CD4-positive, CD25-positive, alpha-beta regulatory T cell (primary cell): ENCODE results near the gene CYP39A1. TPM values are rescaled to one million over a fixed set of nuclear protein-coding genes. Genes with fewer than 3 reads are reported as not detected.
A peak's percentile ranks its signal among the peaks of the same experiment; 100 is the strongest.
"Not testable (repeated sequence)": the region's sequence is repeated elsewhere in the genome, so short reads cannot be mapped to it uniquely, and the experiment has no call there.

ENCODE experiments used
- ATAC-seq, 2 donors: fragments of 150-1000 bp; cut with Tn5 transposase; one replicate each; pipeline ENCODE4 v1.10.0; 2021; ENCODE audit warnings: low read depth in 2 of 2, moderate number of reproducible peaks in 2 of 2, moderate library complexity in 1 of 2
- DNase-seq, 3 donors: peaks; one replicate each; pipeline versions ENCODE4 v3.0.0 to v3.0.0-alpha.2; 2012 to 2022; ENCODE audit warnings: mixed read lengths in 1 of 3
- H3K27ac ChIP-seq: one replicate; pipeline ENCODE4 v1.7.0; 2013; ENCODE audit warnings: mild to moderate bottlenecking, low read length; ENCODE audit not compliant: insufficient read depth, poor library complexity, severe bottlenecking
- H3K27me3 ChIP-seq: one replicate; pipeline ENCODE4 v1.7.0; 2013; ENCODE audit warnings: low read length; ENCODE audit not compliant: control insufficient read depth, insufficient read depth
- H3K36me3 ChIP-seq: one replicate; pipeline ENCODE4 v1.7.0; 2013; ENCODE audit warnings: mild to moderate bottlenecking, low read length, moderate library complexity; ENCODE audit not compliant: control insufficient read depth, insufficient read depth
- H3K4me1 ChIP-seq: 2 replicates; pipeline ENCODE4 v1.7.0; 2013; ENCODE audit warnings: mild to moderate bottlenecking, low read length; ENCODE audit not compliant: insufficient read depth, control insufficient read depth, poor library complexity, severe bottlenecking
- H3K4me3 ChIP-seq: one replicate; pipeline ENCODE4 v1.7.0; 2013; ENCODE audit warnings: low read depth, mild to moderate bottlenecking, low read length, moderate library complexity
- H3K9me3 ChIP-seq, 2 experiments: 1 replicate in 1 of 2; 2 replicates in 1 of 2; pipeline ENCODE4 v1.7.0; 2013; ENCODE audit warnings: low read length in 2 of 2, mild to moderate bottlenecking in 1 of 2, moderate library complexity in 1 of 2; ENCODE audit not compliant: control insufficient read depth in 2 of 2
- H3K27ac Mint-ChIP-seq, 3 donors: one replicate each; pipeline ENCODE4 v1.8.0; 2020 to 2022; ENCODE audit warnings: mild to moderate bottlenecking in 3 of 3, mixed read lengths in 3 of 3, moderate library complexity in 2 of 3
- H3K27me3 Mint-ChIP-seq: one replicate; pipeline ENCODE4 v1.8.0; 2022; ENCODE audit warnings: mild to moderate bottlenecking, mixed read lengths
- H3K36me3 Mint-ChIP-seq: one replicate; pipeline ENCODE4 v1.8.0; 2020; ENCODE audit warnings: mixed read lengths
- H3K4me1 Mint-ChIP-seq, 4 donors: one replicate each; pipeline ENCODE4 v1.8.0; 2020 to 2022; ENCODE audit warnings: mixed read lengths in 4 of 4, mild to moderate bottlenecking in 1 of 4
- H3K4me3 Mint-ChIP-seq, 4 donors: one replicate each; pipeline ENCODE4 v1.8.0; 2020 to 2022; ENCODE audit warnings: mild to moderate bottlenecking in 4 of 4, mixed read lengths in 4 of 4, moderate library complexity in 3 of 4
- H3K9me3 Mint-ChIP-seq, 7 donors: one replicate each; pipeline ENCODE4 v1.8.0; 2020 to 2022; ENCODE audit warnings: mixed read lengths in 7 of 7, mild to moderate bottlenecking in 3 of 7, moderate library complexity in 2 of 7
- polyA plus RNA-seq, 4 donors: library from polyadenylated mRNA; unstranded; fragments of 300-500 nt; fragmentation: Illumina TruSeq; gene quantifications; one replicate each; pipeline ENCODE4 v1.2.3, GENCODE V29; 2021
- total RNA-seq: library from RNA; stranded (reverse); gene quantifications from one replicate; pipeline ENCODE4 v1.2.3, GENCODE V29; 2022

CYP39A1 gene
- total and polyA plus RNA-seq, 5 donors from 2014 or later = 0.33 TPM; not detected in 4

DNA sequence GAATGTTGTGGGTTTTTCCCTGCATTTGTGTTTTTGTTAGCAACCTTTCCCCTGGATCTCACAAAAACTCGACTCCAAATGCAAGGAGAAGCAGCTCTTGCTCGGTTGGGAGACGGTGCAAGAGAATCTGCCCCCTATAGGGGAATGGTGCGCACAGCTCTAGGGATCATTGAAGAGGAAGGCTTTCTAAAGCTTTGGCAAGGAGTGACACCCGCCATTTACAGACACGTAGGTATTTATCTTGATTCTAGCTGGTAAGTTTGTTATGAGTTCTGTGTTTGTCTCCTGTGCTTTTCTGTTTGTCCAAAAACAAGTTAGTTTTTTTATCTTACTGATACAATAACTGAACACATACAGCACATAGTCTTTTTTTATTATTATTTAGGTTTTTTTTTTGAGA lies 3.2 kb upstream of the CYP39A1 start:
- no peak overlapping the region for H3K27ac Mint-ChIP-seq
- ATAC-seq (no peak), DNase-seq (no peak)
- H3K4me1 Mint-ChIP-seq = peaks cover 5 to 16% (median 13%) of the 10 kb centered on the region in 4 donors
- H3K27me3 ChIP-seq = peaks cover 13% of the 10 kb centered on the region
- peaks cover 15% of the 10 kb centered on the region for H3K4me1 ChIP-seq
- H3K4me3 Mint-ChIP-seq = no peak overlapping the region
- no peak overlapping the region for H3K4me3 ChIP-seq
- H3K36me3 ChIP-seq = no peaks in the 10 kb centered on the region
- no peaks in the 10 kb centered on the region for H3K36me3 Mint-ChIP-seq
- H3K9me3 Mint-ChIP-seq = peaks cover 0 to 2% (median 0%) of the 10 kb centered on the region in 7 donors
- H3K27me3 Mint-ChIP-seq = peaks cover 51% of the 10 kb centered on the region
- H3K9me3 ChIP-seq = no peaks in the 10 kb centered on the region
- no peak overlapping the region for H3K27ac ChIP-seq

DNA sequence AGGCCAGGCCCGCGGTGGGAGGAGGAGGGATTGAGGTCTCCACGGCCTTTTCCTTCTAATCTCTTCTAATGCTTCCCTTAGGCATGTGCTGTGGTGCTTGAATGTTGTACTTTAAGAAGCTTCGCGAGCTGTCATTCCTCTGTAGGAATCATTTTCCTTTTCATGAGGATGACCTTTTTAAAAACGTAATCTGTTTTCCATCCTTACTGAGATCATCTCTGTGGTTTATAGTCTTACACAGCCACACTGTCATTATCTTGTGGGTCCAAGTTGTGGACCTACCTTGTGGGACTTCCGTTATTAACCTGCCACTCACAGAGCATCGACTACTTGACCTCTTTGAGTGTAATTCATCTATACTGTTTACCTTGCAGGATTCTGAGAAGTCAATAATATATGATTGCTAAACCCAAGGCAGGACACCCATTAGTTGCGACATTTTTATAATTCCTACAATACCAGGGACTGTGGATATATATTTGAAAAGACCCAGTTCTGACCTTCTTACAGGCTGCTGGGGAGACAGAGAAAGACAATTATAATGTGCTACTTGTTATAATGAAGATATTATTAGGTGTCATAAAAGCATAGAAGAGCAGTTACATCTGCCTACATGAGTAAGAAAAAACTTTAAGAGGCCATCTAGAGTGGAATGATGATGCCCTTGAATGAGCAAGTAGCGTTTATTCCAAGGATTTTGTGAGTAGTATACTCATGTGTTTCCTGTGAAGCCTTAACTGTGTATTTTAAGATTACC lies 999 bp upstream of the CYP39A1 start:
- peaks cover 15% of the 10 kb centered on the region for H3K4me1 ChIP-seq
- Mint-ChIP-seq H3K9me3 (peaks cover 0 to 5% (median 0%) of the 10 kb centered on the region in 7 donors), H3K4me3 (peak overlapping the region; percentile 51 to 89 (median 86)), H3K4me1 (peaks cover 5 to 16% (median 13%) of the 10 kb centered on the region in 4 donors), H3K27ac (peak overlapping the region in 1 of 3 donors; percentile 32), H3K36me3 (no peaks in the 10 kb centered on the region), H3K27me3 (peaks cover 56% of the 10 kb centered on the region)
- peaks cover 14% of the 10 kb centered on the region for H3K27me3 ChIP-seq
- H3K36me3 ChIP-seq = no peaks in the 10 kb centered on the region
- DNase-seq (no peak), ATAC-seq (no peak)
- H3K9me3 ChIP-seq = no peaks in the 10 kb centered on the region
- no peak overlapping the region for H3K27ac ChIP-seq
- peak overlapping the region; percentile 49 for H3K4me3 ChIP-seq

DNA sequence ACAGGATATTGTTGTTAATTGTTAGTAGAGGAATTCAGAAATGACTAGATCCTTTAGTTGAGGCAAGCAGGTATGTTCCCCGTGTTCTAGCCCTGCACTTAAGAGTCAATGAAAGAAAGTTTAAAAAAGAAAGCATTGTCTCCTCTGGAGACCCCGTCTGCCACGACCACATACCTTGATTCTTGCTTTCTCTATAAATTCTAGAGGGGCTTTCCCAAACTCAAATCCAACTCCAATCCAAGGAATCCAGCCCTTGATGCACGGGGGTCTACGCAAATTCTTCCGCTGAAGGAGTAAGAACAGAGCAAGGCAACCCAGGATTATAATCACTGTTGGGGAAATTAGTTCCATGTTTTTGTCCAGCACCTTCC lies 401 bp downstream of the CYP39A1 start:
- Histone ChIP-seq H3K36me3 (no peaks in the 10 kb centered on the region), H3K27me3 (peaks cover 14% of the 10 kb centered on the region), H3K4me1 (peaks cover 15% of the 10 kb centered on the region), H3K9me3 (no peaks in the 10 kb centered on the region), H3K4me3 (peak overlapping the region; percentile 56), H3K27ac (no peak overlapping the region)
- ATAC-seq = no peak
- Mint-ChIP-seq H3K36me3 (no peaks in the 10 kb centered on the region), H3K4me3 (peak overlapping the region; percentile 40 to 92 (median 88)), H3K4me1 (peaks cover 5 to 16% (median 13%) of the 10 kb centered on the region in 4 donors), H3K27me3 (peaks cover 53% of the 10 kb centered on the region), H3K27ac (no peak overlapping the region), H3K9me3 (peaks cover 0 to 5% (median 0%) of the 10 kb centered on the region in 7 donors)
- DNase-seq = no peak

DNA sequence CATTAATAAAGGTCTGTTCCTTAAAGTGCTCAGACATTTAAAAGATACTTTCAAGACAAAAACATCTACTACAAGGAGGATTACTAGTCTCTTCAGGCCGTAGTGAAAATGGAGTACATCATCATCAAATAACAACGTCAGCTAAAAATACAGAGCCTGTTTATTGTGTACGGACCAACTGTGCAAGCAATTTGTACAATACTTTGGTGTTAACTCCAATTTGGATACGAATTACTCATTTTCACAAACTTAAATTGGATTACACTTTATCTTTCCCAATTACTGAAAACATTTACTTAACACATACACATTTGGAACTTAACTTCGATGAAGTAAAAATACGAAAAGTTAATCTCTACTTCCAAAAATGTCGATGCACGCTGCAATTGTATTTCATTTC lies 802 bp downstream of the CYP39A1 start:
- no peak for ATAC-seq
- Mint-ChIP-seq H3K27me3 (peaks cover 53% of the 10 kb centered on the region), H3K9me3 (peaks cover 0 to 5% (median 0%) of the 10 kb centered on the region in 7 donors)

DNA sequence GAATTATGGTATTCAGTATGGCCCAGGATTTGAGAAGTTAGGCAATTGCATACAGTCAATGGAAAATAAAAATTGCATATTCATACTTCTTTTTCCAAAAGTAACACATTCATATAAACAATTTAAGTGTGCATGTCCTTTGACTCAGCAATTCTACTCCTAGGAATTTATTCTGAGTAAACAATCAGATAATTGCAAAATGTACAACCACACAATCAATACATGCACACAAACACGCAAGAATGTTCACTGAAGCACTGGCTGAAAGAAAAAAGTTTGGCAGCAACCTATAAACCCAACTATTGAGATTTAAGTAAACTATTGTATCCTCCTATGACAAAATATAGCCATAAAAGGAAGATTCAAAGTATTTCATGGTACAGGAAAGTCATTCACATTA lies 1.6 kb downstream of the CYP39A1 start:
- Histone ChIP-seq H3K9me3 (no peaks in the 10 kb centered on the region), H3K4me1 (peaks cover 15% of the 10 kb centered on the region), H3K27ac (no peak overlapping the region), H3K27me3 (peaks cover 14% of the 10 kb centered on the region), H3K36me3 (no peaks in the 10 kb centered on the region), H3K4me3 (no peak overlapping the region)
- Mint-ChIP-seq H3K4me1 (peaks cover 5 to 16% (median 13%) of the 10 kb centered on the region in 4 donors), H3K27me3 (peaks cover 53% of the 10 kb centered on the region), H3K9me3 (peaks cover 0 to 5% (median 0%) of the 10 kb centered on the region in 7 donors), H3K36me3 (no peaks in the 10 kb centered on the region), H3K4me3 (no peak overlapping the region), H3K27ac (no peak overlapping the region)
- DNase-seq = no peak
- ATAC-seq = no peak

More for the DNA sequence above, 802 bp downstream of the CYP39A1 start:
- Histone ChIP-seq H3K36me3 (no peaks in the 10 kb centered on the region), H3K4me3 (no peak overlapping the region), H3K4me1 (peaks cover 15% of the 10 kb centered on the region), H3K27me3 (peaks cover 14% of the 10 kb centered on the region), H3K9me3 (no peaks in the 10 kb centered on the region), H3K27ac (no peak overlapping the region)
- peak overlapping the region; percentile 40 to 92 (median 88) for H3K4me3 Mint-ChIP-seq
- H3K27ac Mint-ChIP-seq = no peak overlapping the region
- H3K4me1 Mint-ChIP-seq = peaks cover 5 to 16% (median 13%) of the 10 kb centered on the region in 4 donors
- no peak for DNase-seq
- no peaks in the 10 kb centered on the region for H3K36me3 Mint-ChIP-seq

DNA sequence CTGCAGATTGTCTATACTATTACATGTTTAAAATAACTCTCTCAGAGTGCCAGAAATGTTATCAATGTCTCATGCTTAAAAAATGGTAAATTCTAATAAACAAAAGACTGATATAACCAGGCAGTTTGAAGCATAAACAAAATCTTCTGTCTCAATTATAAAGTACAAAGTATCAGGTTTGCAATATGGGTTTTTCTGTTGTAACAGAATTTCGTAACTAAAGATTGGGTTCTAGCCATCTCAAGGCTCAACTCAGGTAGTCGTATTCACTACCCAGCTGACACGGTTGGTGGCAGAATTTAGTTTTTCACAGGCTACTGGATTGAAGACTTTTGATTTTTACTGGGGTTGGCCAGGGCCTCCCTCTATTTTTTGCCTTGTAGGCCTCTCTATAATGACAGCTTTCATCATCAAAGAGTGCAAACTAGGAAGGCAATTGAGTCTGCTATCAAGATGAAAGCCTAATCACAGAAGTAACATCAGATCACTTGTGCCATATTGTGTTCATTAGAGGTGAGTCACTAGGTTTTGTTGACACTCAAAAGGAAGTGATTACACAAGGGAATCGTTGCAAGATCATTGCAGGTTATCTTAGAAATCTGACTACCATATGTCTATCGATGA lies 3.6 kb downstream of the CYP39A1 start:
- H3K9me3 ChIP-seq = no peaks in the 10 kb centered on the region
- H3K27ac Mint-ChIP-seq = peak overlapping the region in 1 of 3 donors; percentile 50
- no peak overlapping the region for H3K27ac ChIP-seq
- peaks cover 15% of the 10 kb centered on the region for H3K4me1 ChIP-seq
- H3K4me3 ChIP-seq = no peak overlapping the region
- peaks cover 0 to 3% (median 2%) of the 10 kb centered on the region in 7 donors for H3K9me3 Mint-ChIP-seq
- no peaks in the 10 kb centered on the region for H3K36me3 Mint-ChIP-seq
- no peaks in the 10 kb centered on the region for H3K36me3 ChIP-seq
- peaks cover 35% of the 10 kb centered on the region for H3K27me3 Mint-ChIP-seq
- H3K4me1 Mint-ChIP-seq = peaks cover 5 to 16% (median 13%) of the 10 kb centered on the region in 4 donors
- ATAC-seq (no peak), DNase-seq (no peak)
- H3K4me3 Mint-ChIP-seq = no peak overlapping the region
- peaks cover 10% of the 10 kb centered on the region for H3K27me3 ChIP-seq

DNA sequence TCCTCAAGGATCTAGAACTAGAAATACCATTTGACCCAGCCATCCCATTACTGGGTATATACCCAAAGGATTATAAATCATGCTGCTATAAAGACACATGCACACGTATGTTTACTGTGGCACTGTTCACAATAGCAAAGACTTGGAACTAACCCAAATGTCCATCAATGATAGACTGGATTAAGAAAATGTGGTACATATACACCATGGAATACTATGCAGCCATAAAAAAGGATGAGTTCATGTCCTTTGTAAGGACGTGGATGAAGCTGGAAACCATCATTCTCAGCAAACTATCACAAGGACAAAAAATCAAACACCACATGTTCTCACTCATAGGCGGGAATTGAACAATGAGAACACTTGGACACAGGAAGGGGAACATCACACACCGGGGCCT lies 4.5 kb downstream of the CYP39A1 start:
- H3K4me1 ChIP-seq, DNase-seq, H3K9me3 ChIP-seq, H3K4me3 ChIP-seq, H3K9me3 Mint-ChIP-seq, H3K4me3 Mint-ChIP-seq, H3K27ac ChIP-seq, H3K36me3 Mint-ChIP-seq, ATAC-seq, H3K27ac Mint-ChIP-seq, H3K36me3 ChIP-seq, H3K27me3 ChIP-seq: not testable (repeated sequence)
- peaks cover 27% of the 10 kb centered on the region for H3K27me3 Mint-ChIP-seq
- H3K4me1 Mint-ChIP-seq = peaks cover 0 to 11% (median 8%) of the 10 kb centered on the region in 4 donors
